Fibroblast of skin of back (primary cell): ENCODE results near the gene KLHL3.

Source experiments
- DNase-seq: peaks from one replicate; pipeline ENCODE4 v3.0.0-alpha.2; 2013

Gene KLHL3

GRCh38 chr5:137607771-137608170 lies 128.1 kb downstream of the KLHL3 start:
- DNase-seq: no peak

GRCh38 chr5:137606401-137606800 lies 129.5 kb downstream of the KLHL3 start:
- DNase-seq: no peak

- DNase-seq: no peak
These were observed 130.5 kb downstream of the KLHL3 start for GRCh38 chr5:137605411-137605810.

- no peak for DNase-seq
These were observed 131.4 kb downstream of the KLHL3 start for GRCh38 chr5:137604348-137605095.

- no peak for DNase-seq
These were observed 132.0 kb downstream of the KLHL3 start for GRCh38 chr5:137603891-137604290.

- no peak for DNase-seq
These were observed 132.5 kb downstream of the KLHL3 start for GRCh38 chr5:137603356-137603755.

- DNase-seq: no peak
These were observed 133.1 kb downstream of the KLHL3 start for GRCh38 chr5:137602721-137603273.

- DNase-seq: no peak
These were observed 135.0 kb downstream of the KLHL3 start for GRCh38 chr5:137600721-137601360.

GRCh38 chr5:137599457-137599856 lies 136.4 kb downstream of the KLHL3 start:
- no peak for DNase-seq

GRCh38 chr5:137598399-137598798 lies 137.5 kb downstream of the KLHL3 start:
- DNase-seq: no peak

GRCh38 chr5:137596941-137597340 lies 138.9 kb downstream of the KLHL3 start:
- DNase-seq: no peak

- no peak for DNase-seq
These were observed 140.4 kb downstream of the KLHL3 start for GRCh38 chr5:137595396-137596079.

- no peak for DNase-seq
These were observed 141.2 kb downstream of the KLHL3 start for GRCh38 chr5:137594717-137595116.

GRCh38 chr5:137592317-137592716 lies 143.6 kb downstream of the KLHL3 start:
- DNase-seq: no peak

- DNase-seq: no peak
These were observed 146.7 kb downstream of the KLHL3 start for GRCh38 chr5:137589185-137589584.

- no peak for DNase-seq
These were observed 148.0 kb downstream of the KLHL3 start for GRCh38 chr5:137587919-137588318.

- DNase-seq: no peak
These were observed 151.6 kb downstream of the KLHL3 start for GRCh38 chr5:137584262-137584661.

GRCh38 chr5:137583129-137583528 lies 152.8 kb downstream of the KLHL3 start:
- no peak for DNase-seq

- no peak for DNase-seq
These were observed 153.7 kb downstream of the KLHL3 start for GRCh38 chr5:137582218-137582617.

GRCh38 chr5:137581776-137582175 lies 154.1 kb downstream of the KLHL3 start:
- no peak for DNase-seq

- no peak for DNase-seq
These were observed 155.9 kb downstream of the KLHL3 start for GRCh38 chr5:137580030-137580429.

- DNase-seq: peak; percentile 82
These were observed 160.0 kb downstream of the KLHL3 start for GRCh38 chr5:137575847-137576246.

- no peak for DNase-seq
These were observed 160.7 kb downstream of the KLHL3 start for GRCh38 chr5:137575211-137575610.
